ENCODE results near the gene NOTUM.

Gene NOTUM

DNA sequence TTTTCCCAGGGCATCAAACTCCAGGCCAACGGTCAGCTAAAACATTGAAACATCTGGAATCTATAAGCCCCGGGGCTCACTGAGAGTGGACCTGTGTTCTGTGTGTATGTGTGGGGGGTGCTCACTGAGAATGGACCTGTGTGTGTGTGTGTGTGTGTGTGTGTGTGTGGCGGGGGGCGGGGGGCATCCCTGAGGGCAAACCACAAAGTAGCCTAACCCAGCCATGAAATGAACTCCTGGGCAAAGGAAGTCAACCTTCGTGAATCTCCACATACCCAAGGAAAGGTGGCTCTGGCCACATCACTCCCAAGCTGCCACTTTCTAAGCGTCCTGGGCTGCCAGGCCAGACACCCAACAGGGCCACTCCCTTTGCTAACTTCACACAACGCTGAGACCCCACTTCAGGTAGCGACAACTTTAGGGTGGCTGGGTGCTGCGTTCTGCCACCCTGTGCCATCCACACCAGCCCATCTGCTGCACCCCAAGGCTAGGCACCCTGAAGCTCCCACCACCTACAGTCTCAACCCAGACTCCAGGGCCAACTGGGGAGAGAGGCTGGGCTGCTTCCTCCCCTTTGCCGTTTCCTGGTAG is 35.0 kb downstream of the NOTUM start:
- ChIA-PET POLR2A (interaction anchor here (0.8 to 2.0 kb wide), 4 partner anchors 9 to 97 kb away, joined by 3 to 10 read pairs (median 4); partner anchors contain the start of genes CENPX, LRRC45 and PCYT2), CTCF (interaction anchor here (1.0 to 1.7 kb wide), 3 partner anchors 11 to 105 kb away, joined by 3 to 6 read pairs (median 3); no protein-coding TSS in a partner anchor)
- no peak for DNase-seq (ENCODE audit: low read depth, low spot score)
- TF ChIP-seq, protein P1, sequence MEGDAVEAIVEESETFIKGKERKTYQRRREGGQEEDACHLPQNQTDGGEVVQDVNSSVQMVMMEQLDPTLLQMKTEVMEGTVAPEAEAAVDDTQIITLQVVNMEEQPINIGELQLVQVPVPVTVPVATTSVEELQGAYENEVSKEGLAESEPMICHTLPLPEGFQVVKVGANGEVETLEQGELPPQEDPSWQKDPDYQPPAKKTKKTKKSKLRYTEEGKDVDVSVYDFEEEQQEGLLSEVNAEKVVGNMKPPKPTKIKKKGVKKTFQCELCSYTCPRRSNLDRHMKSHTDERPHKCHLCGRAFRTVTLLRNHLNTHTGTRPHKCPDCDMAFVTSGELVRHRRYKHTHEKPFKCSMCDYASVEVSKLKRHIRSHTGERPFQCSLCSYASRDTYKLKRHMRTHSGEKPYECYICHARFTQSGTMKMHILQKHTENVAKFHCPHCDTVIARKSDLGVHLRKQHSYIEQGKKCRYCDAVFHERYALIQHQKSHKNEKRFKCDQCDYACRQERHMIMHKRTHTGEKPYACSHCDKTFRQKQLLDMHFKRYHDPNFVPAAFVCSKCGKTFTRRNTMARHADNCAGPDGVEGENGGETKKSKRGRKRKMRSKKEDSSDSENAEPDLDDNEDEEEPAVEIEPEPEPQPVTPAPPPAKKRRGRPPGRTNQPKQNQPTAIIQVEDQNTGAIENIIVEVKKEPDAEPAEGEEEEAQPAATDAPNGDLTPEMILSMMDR (IDR thresholded peaks at IDR 0.05; ENCODE audit: insufficient read depth, low read length, missing control alignments) = no peak
- peak overlapping the region; percentile 74 for H3K4me3 ChIP-seq (ENCODE audit: low read depth, low read length)

- ChIA-PET POLR2A (interaction anchor here (2.0 kb wide), 1 partner anchor 8 kb away, joined by 10 read pairs; no protein-coding TSS in a partner anchor), CTCF (interaction anchor here (0.6 to 1.8 kb wide), 7 partner anchors 8 to 104 kb away, joined by 3 to 6 read pairs (median 4); partner anchors contain the start of gene PCYT2)
- TF ChIP-seq, protein P1 (IDR thresholded peaks at IDR 0.05; ENCODE audit: insufficient read depth, low read length, missing control alignments) = no peak
- no peak for DNase-seq (ENCODE audit: low read depth, low spot score)
- no peak overlapping the region for H3K4me3 ChIP-seq (ENCODE audit: low read depth, low read length)
These were observed 36.1 kb downstream of the NOTUM start for GRCh38 chr17:81924557-81925532.

DNA sequence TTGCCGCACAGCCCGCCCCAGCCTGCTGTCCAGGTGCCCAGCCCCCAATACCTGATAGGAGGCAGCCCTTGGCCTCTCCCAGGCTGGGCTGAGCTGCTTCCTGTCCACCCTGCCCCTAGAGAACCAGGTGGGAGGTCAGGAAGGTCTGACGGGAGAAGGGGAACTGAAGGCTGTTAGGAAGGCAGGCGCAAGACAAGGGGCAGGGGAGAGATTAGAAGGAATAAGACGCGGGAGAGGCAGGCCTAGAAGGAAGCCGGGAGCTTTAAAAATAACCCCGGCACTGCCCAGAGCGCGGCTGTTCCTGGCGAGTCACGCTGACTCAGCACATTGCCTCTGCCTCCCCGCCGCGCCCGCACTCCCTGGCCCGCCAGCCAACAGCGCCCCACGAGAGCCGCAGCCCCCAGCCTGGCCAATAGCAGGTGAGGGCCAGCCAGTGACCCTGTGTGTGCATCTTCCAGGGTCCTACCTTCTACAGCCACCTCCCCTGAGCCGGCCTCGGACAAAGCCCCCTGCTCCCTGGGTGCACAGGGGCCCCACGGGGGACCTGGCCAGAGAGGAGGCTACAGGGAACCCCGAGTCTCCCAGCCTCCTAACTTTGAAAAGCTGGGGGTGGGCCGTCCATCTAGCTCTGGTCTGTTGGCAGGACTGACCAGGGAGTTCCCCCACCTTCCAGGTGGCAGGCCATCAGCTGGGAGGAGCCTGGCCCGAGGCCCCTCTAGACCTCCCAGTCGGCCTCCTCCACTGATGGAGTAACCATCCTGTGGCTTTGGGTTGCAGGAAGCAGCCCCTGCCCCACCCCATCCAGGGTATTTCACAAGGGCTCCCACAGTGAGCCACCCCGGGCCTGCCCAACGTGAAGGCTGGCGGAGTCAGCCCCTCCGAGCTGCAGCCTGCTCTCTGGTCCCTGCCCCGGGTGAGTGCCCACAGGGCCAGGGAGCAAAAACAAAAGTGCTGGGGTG is 37.4 kb downstream of the NOTUM start:
- DNase-seq (ENCODE audit: low read depth, low spot score) = no peak
- CTCF ChIA-PET = interaction anchor here (0.8 to 1.8 kb wide), 5 partner anchors 12 to 98 kb away, joined by 3 to 6 read pairs (median 4); partner anchors contain the start of gene PCYT2
- TF ChIP-seq, protein P1 (IDR thresholded peaks at IDR 0.05; ENCODE audit: insufficient read depth, low read length, missing control alignments) = no peak
- H3K4me3 ChIP-seq (ENCODE audit: low read depth, low read length) = peak overlapping the region; percentile 47
- POLR2A ChIA-PET = interaction anchor here (0.8 to 1.3 kb wide), 3 partner anchors 8 to 68 kb away, joined by 3 read pairs; no protein-coding TSS in a partner anchor

GRCh38 chr17:81922566-81923301 is 38.3 kb downstream of the NOTUM start:
- ChIA-PET POLR2A (interaction anchor here (0.8 to 1.3 kb wide), 2 partner anchors 54 to 69 kb away, joined by 3 read pairs; no protein-coding TSS in a partner anchor), CTCF (interaction anchor here (0.6 to 1.8 kb wide), 3 partner anchors 37 to 99 kb away, joined by 3 to 6 read pairs (median 3); no protein-coding TSS in a partner anchor)
- no peak for DNase-seq (ENCODE audit: low read depth, low spot score)
- peak overlapping the region; percentile 47 for H3K4me3 ChIP-seq (ENCODE audit: low read depth, low read length)
- TF ChIP-seq, protein P1 (IDR thresholded peaks at IDR 0.05; ENCODE audit: insufficient read depth, low read length, missing control alignments) = no peak

GRCh38 chr17:81921996-81922565 is 38.9 kb downstream of the NOTUM start:
- ChIA-PET CTCF (interaction anchor here (0.6 to 1.0 kb wide), 2 partner anchors 37 to 53 kb away, joined by 3 read pairs; no protein-coding TSS in a partner anchor), POLR2A (no interaction called here)

More at GRCh38 chr17:81921996-81922565, 38.9 kb downstream of the NOTUM start:
- no peak overlapping the region for H3K4me3 ChIP-seq (ENCODE audit: low read depth, low read length)
- TF ChIP-seq, protein P1 (IDR thresholded peaks at IDR 0.05; ENCODE audit: insufficient read depth, low read length, missing control alignments) = no peak
- DNase-seq (ENCODE audit: low read depth, low spot score) = no peak
